ENCODE data around the gene DHRS3.

DNA sequence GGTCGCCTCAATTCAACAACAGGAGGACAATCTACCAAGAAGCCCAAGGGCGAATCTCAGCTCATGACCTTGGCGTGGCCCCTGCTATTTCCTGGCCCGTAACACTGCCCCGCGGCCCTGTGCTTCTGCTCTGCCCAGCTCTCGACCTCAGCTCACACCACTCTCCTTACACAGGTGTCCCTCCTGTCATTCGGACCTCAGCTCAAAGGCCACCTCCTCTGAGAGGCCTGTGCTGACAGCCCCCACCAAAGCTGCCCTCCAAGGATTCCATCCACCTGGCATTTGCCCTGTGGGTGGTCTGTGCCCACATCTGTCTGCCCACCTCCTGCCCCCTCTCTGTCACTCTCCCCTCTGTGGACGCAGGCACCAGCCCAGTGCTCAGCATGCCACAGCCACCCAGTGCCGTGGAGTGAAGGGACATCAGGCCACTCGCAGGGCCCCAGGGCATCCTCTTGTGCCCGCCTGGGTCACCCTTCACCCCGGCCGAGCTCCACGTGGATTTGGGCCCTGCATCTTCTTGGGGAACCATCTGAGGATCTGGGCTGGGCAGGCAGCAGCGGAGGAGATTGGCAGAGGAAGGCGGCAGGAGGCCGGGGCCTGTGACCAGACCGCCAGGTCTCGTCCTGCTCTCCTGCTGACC, 70.3 kb downstream of the DHRS3 start:
- TF ChIP-seq, protein P1, sequence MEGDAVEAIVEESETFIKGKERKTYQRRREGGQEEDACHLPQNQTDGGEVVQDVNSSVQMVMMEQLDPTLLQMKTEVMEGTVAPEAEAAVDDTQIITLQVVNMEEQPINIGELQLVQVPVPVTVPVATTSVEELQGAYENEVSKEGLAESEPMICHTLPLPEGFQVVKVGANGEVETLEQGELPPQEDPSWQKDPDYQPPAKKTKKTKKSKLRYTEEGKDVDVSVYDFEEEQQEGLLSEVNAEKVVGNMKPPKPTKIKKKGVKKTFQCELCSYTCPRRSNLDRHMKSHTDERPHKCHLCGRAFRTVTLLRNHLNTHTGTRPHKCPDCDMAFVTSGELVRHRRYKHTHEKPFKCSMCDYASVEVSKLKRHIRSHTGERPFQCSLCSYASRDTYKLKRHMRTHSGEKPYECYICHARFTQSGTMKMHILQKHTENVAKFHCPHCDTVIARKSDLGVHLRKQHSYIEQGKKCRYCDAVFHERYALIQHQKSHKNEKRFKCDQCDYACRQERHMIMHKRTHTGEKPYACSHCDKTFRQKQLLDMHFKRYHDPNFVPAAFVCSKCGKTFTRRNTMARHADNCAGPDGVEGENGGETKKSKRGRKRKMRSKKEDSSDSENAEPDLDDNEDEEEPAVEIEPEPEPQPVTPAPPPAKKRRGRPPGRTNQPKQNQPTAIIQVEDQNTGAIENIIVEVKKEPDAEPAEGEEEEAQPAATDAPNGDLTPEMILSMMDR (conservative IDR thresholded peaks at IDR 0.05 in 1 of 2, IDR thresholded peaks at IDR 0.05 in 1 of 2; ENCODE audit: low read depth in 1 of 2, low read length in 2 of 2), result no peak
- no peak for TF ChIP-seq EZH2 (IDR thresholded peaks at IDR 0.05; ENCODE audit: low read length, missing control alignments)
